H1 (cell line): Measurements from ENCODE around the gene PRKCSH. TPM values are rescaled to one million over a fixed set of nuclear protein-coding genes. Genes with fewer than 3 reads are reported as not detected.

Experiments used
- CTCF ChIA-PET: fragments of 300-600 bp; sonication (Branson Sonifier 250); formaldehyde crosslinking; loops from one replicate; lab custom pipeline; 2021; ENCODE audit not compliant: partially characterized antibody; lab: Charles Lee
- POLR2A ChIA-PET: fragments of 300-600 bp; sonication (Branson Sonifier 250); formaldehyde crosslinking; loops from one replicate; lab custom pipeline; 2021; ENCODE audit warnings: inconsistent platforms; ENCODE audit not compliant: partially characterized antibody; lab: Charles Lee
- DNase-seq, 2 experiments: peaks; one replicate each; pipeline versions ENCODE4 v3.0.0 to v3.0.0-alpha.2; 2010 to 2022; ENCODE audit warnings: low spot score in 2 of 2, low read depth in 1 of 2, mixed read lengths in 1 of 2
- FAIRE-seq: peaks from 2 replicates; lab custom pipeline; 2011; peaks lifted over from hg19 to GRCh38; lab: Jason Lieb, UNC
- H2AFZ ChIP-seq: 2 replicates; pipeline ENCODE4 v1.8.1; 2012; ENCODE audit warnings: low read length, inconsistent platforms
- H2AK5ac ChIP-seq: 2 replicates; pipeline ENCODE4 v1.6.1; 2013; ENCODE audit warnings: low read depth, low read length
- H2BK120ac ChIP-seq: replicated peaks from 2 replicates; pipeline ENCODE3; 2013; ENCODE audit warnings: low read depth, low read length, inconsistent platforms
- H2BK12ac ChIP-seq: 2 replicates; pipeline ENCODE4 v1.6.1; 2013; ENCODE audit warnings: low read depth, low read length
- H2BK15ac ChIP-seq: 2 replicates; pipeline ENCODE4 v1.6.1; 2013; ENCODE audit warnings: low read length
- H2BK20ac ChIP-seq: 2 replicates; pipeline ENCODE4 v1.6.1; 2013; ENCODE audit warnings: low read length
- H2BK5ac ChIP-seq: 2 replicates; pipeline ENCODE4 v1.6.1; 2013; ENCODE audit warnings: low read depth, low read length
- H3K14ac ChIP-seq: 2 replicates; pipeline ENCODE4 v1.6.1; 2013; ENCODE audit warnings: inconsistent platforms; ENCODE audit not compliant: insufficient read length
- H3K18ac ChIP-seq: 2 replicates; pipeline ENCODE4 v1.6.1; 2013; ENCODE audit warnings: low read length; ENCODE audit errors: extremely low read depth
- H3K23ac ChIP-seq: 2 replicates; pipeline ENCODE4 v1.6.1; 2013; ENCODE audit warnings: inconsistent platforms; ENCODE audit not compliant: insufficient read length
- H3K23me2 ChIP-seq: 2 replicates; pipeline ENCODE4 v1.6.1; 2013; ENCODE audit warnings: low read depth, low read length
- H3K27ac ChIP-seq: 2 replicates; pipeline ENCODE4 v1.6.1; 2011; ENCODE audit warnings: low read depth, low read length, inconsistent platforms
- H3K27me3 ChIP-seq, 4 experiments: replicated peaks in 1 of 4; 1 replicate in 1 of 4; 2 replicates in 3 of 4; pipeline versions ENCODE4 v1.6.1 to v1.8.1; 2011 to 2013; ENCODE audit warnings: low read length in 3 of 4, mild to moderate bottlenecking in 3 of 4, inconsistent platforms in 2 of 4, mixed read lengths in 2 of 4, moderate library complexity in 1 of 4; ENCODE audit not compliant: control insufficient read depth in 3 of 4, insufficient read depth in 3 of 4; ENCODE audit errors: extremely low read depth in 1 of 4
- H3K36me3 ChIP-seq, 4 experiments: 2 replicates each; pipeline versions ENCODE4 v1.6.1 to v1.8.1; 2011 to 2013; ENCODE audit warnings: mild to moderate bottlenecking in 4 of 4, low read length in 3 of 4, moderate library complexity in 2 of 4, control low read depth in 1 of 4, inconsistent platforms in 1 of 4; ENCODE audit not compliant: insufficient read depth in 4 of 4, control insufficient read depth in 2 of 4
- H3K4ac ChIP-seq: replicated peaks from 2 replicates; pipeline ENCODE3; 2013; ENCODE audit warnings: low read length, low read depth, mixed read lengths, inconsistent platforms; ENCODE audit not compliant: insufficient read length
- H3K4me1 ChIP-seq, 4 experiments: replicated peaks in 1 of 4; 1 replicate in 1 of 4; 2 replicates in 3 of 4; pipeline versions ENCODE4 v1.6.1 to v1.8.1; 2011 to 2013; ENCODE audit warnings: low read length in 3 of 4, inconsistent platforms in 2 of 4, mixed read lengths in 1 of 4; ENCODE audit not compliant: insufficient read depth in 4 of 4, control insufficient read depth in 3 of 4
- H3K4me2 ChIP-seq, 2 experiments: 2 replicates each; pipeline versions ENCODE4 v1.6.1 to v1.8.1; 2011 to 2013; ENCODE audit warnings: low read depth in 2 of 2, low read length in 2 of 2, control low read depth in 1 of 2, inconsistent platforms in 1 of 2, mild to moderate bottlenecking in 1 of 2; ENCODE audit not compliant: insufficient read depth in 1 of 2
- H3K4me3 ChIP-seq, 4 experiments: fragments of 200-600, 300-600 bp in 1 of 4; sonication (generic), shearing (Covaris generic), sonication (Bioruptor Twin) in 1 of 4; 2 replicates each; pipeline versions ENCODE4 v1.5.1 to v1.8.1; 2011 to 2016; ENCODE audit warnings: low read length in 4 of 4, low read depth in 3 of 4, control low read depth in 2 of 4, inconsistent platforms in 2 of 4, mild to moderate bottlenecking in 2 of 4, mixed read lengths in 1 of 4, moderate library complexity in 1 of 4; ENCODE audit not compliant: insufficient read depth in 2 of 4; ENCODE audit errors: extremely low read depth in 1 of 4
- H3K56ac ChIP-seq: replicated peaks from 2 replicates; pipeline ENCODE3; 2013; ENCODE audit warnings: low read depth, mild to moderate bottlenecking, mixed read lengths, low read length, inconsistent platforms; ENCODE audit not compliant: insufficient read length
- H3K79me1 ChIP-seq: 2 replicates; pipeline ENCODE4 v1.6.1; 2013; ENCODE audit warnings: low read depth, low read length, control low read depth
- H3K79me2 ChIP-seq, 2 experiments: 2 replicates each; pipeline versions ENCODE4 v1.6.1 to v1.8.1; 2012 to 2013; ENCODE audit warnings: low read length in 2 of 2, mild to moderate bottlenecking in 2 of 2, inconsistent platforms in 1 of 2; ENCODE audit not compliant: insufficient read depth in 2 of 2, control insufficient read depth in 1 of 2
- H3K9ac ChIP-seq, 4 experiments: replicated peaks in 1 of 4; 1 replicate in 1 of 4; 2 replicates in 3 of 4; pipeline versions ENCODE4 v1.6.1 to v1.8.1; 2011 to 2013; ENCODE audit warnings: low read depth in 3 of 4, low read length in 3 of 4, control low read depth in 2 of 4, mild to moderate bottlenecking in 2 of 4, moderate library complexity in 2 of 4, inconsistent platforms in 1 of 4; ENCODE audit errors: extremely low read depth in 1 of 4
- H3K9me3 ChIP-seq, 2 experiments: 2 replicates each; pipeline versions ENCODE4 v1.6.1 to v1.8.1; 2012 to 2013; ENCODE audit warnings: mild to moderate bottlenecking in 2 of 2, moderate library complexity in 2 of 2, control low read depth in 1 of 2, inconsistent platforms in 1 of 2, low read depth in 1 of 2, low read length in 1 of 2, mixed read lengths in 1 of 2; ENCODE audit not compliant: insufficient read depth in 2 of 2
- H4K20me1 ChIP-seq, 2 experiments: replicated peaks in 1 of 2; 2 replicates each; pipeline versions ENCODE3 to v1.8.1; 2011 to 2013; ENCODE audit warnings: inconsistent platforms in 2 of 2, low read length in 2 of 2, mild to moderate bottlenecking in 1 of 2; ENCODE audit not compliant: insufficient read depth in 2 of 2, control insufficient read depth in 1 of 2
- H4K5ac ChIP-seq: 2 replicates; pipeline ENCODE4 v1.6.1; 2013; ENCODE audit warnings: low read length, low read depth, mixed read lengths, inconsistent platforms; ENCODE audit not compliant: insufficient read length
- H4K8ac ChIP-seq: 2 replicates; pipeline ENCODE4 v1.8.0; 2013; ENCODE audit warnings: mild to moderate bottlenecking, moderate library complexity, low read length, inconsistent platforms; ENCODE audit not compliant: insufficient read depth; ENCODE audit errors: extremely low read depth
- H4K91ac ChIP-seq: replicated peaks from 2 replicates; pipeline ENCODE3; 2013; ENCODE audit warnings: low read length, mixed read lengths, inconsistent platforms; ENCODE audit not compliant: insufficient read length
- ATF3 ChIP-seq: IDR thresholded peaks from 2 replicates; pipeline ENCODE4 v1.6.1; 2011; ENCODE audit warnings: low read depth, mild to moderate bottlenecking, low read length; ENCODE audit not compliant: insufficient read depth
- CBX5 ChIP-seq: fragments of 300-800, 300-1000 bp; sonication (generic); IDR thresholded peaks from 2 replicates; pipeline ENCODE4 v1.7.1; 2016; ENCODE audit warnings: antibody characterized with exemption, low read length, low read depth
- EP300 ChIP-seq, 2 experiments: IDR thresholded peaks; 1 replicate in 1 of 2; 2 replicates in 1 of 2; pipeline ENCODE4 v1.6.1; 2011 to 2012; ENCODE audit warnings: low read depth in 2 of 2, low read length in 2 of 2, mild to moderate bottlenecking in 2 of 2, borderline replicate concordance in 1 of 2, inconsistent platforms in 1 of 2, moderate library complexity in 1 of 2
- KDM4A ChIP-seq: IDR thresholded peaks from one replicate; pipeline ENCODE4 v1.7.1; 2012; ENCODE audit warnings: low read depth, mild to moderate bottlenecking, moderate library complexity, low read length, inconsistent platforms; ENCODE audit not compliant: severe bottlenecking
- MAFK ChIP-seq: IDR thresholded peaks from 2 replicates; pipeline ENCODE4 v1.6.1; 2012; ENCODE audit warnings: low read depth, mild to moderate bottlenecking, improper control_type of control experiment, low read length
- TBP ChIP-seq: IDR thresholded peaks from 2 replicates; pipeline ENCODE4 v1.6.1; 2011; ENCODE audit warnings: low read depth, low read length, improper control_type of control experiment
- ZNF274 ChIP-seq: IDR thresholded peaks from 2 replicates; pipeline ENCODE4 v1.7.0; 2012; ENCODE audit warnings: low read length, borderline replicate concordance; ENCODE audit errors: extremely low read depth
- WGBS, 2 experiments: shearing (Covaris generic) in 1 of 2; methylation state at CpG; one replicate each; pipeline versions ENCODE4 v1.1.6 to v1.1.7; 2013 to 2015; ENCODE audit warnings: low lambda C conversion rate in 2 of 2, mixed read lengths in 2 of 2, inconsistent platforms in 1 of 2, low coverage in 1 of 2, missing lambda C conversion rate in 1 of 2; ENCODE audit not compliant: insufficient replicate concordance in 2 of 2, insufficient coverage in 1 of 2, insufficient read length in 1 of 2; ENCODE audit errors: extremely low coverage in 1 of 2, missing lambda C conversion rate in 1 of 2; 5-methylcytosine and 5-hydroxymethylcytosine counted together
- polyA plus RNA-seq, 7 experiments: library from polyadenylated mRNA; depleted of rRNA in 3 of 7; stranded (reverse) in 5 of 7; unstranded in 2 of 7; fragments of >200 nt in 5 of 7; fragments of 200-250 nt in 2 of 7; gene quantifications; 1 replicate in 5 of 7; 2 replicates in 1 of 7; 4 replicates in 1 of 7; pipeline versions ENCODE4 v1.2.1 to v1.2.3, GENCODE V29; 2011 to 2013; ENCODE audit warnings: missing spikeins in 2 of 7, mixed read lengths in 2 of 7
- total RNA-seq: library from RNA; stranded (reverse); fragmentation: NEBNext Ultra II Directional; extraction: Animal tissue kit (Norgen Biotek cat#: 25700); gene quantifications from 2 replicates; pipeline ENCODE4 v1.2.1, GENCODE V29; 2021

The PRKCSH gene
- total and polyA plus RNA-seq, 2 of the 8 experiments (the other 6 are each of a cell fraction or from before 2014, with no cell fraction given) = 97.2 to 337 TPM

GRCh38 chr19:11475861-11476260 lies 40.4 kb downstream of the PRKCSH start:
- no peak overlapping the region for H2AFZ ChIP-seq
- no peak overlapping the region for H4K8ac ChIP-seq
- H3K9me3 ChIP-seq = no peaks in the 10 kb centered on the region; a peak in 1 of 4 replicates
- H3K79me2 ChIP-seq = no peaks in the 10 kb centered on the region
- H3K23me2 ChIP-seq = peaks cover 7% of the 10 kb centered on the region; the same call in 1 of the 2 replicates
- CTCF ChIA-PET = interaction anchor here (1.2 kb wide), 1 partner anchor 28 kb away, joined by 4 read pairs; no protein-coding TSS in a partner anchor
- H2BK5ac ChIP-seq = no peak overlapping the region
- no peak overlapping the region for H2BK120ac ChIP-seq
- POLR2A ChIA-PET = no interaction called here
- H2BK15ac ChIP-seq = 0 out of 2 replicates have a peak overlapping the region, but pooled peaks have one; percentile 53
- H3K27ac ChIP-seq = no peak overlapping the region
- no peak overlapping the region for H3K9ac ChIP-seq
- no peak overlapping the region for H2AK5ac ChIP-seq
- no peak overlapping the region for H3K4ac ChIP-seq
- H2BK20ac ChIP-seq = no peak overlapping the region
- DNase-seq (no peak), FAIRE-seq (no peak)
- peaks cover 0 to 4% (median 0%) of the 10 kb centered on the region in 4 experiments; a peak in 2 of 7 replicates for H3K4me1 ChIP-seq
- H3K4me2 ChIP-seq = no peak overlapping the region
- no peak overlapping the region for H3K14ac ChIP-seq
- no peaks in the 10 kb centered on the region for H4K20me1 ChIP-seq
- H3K27me3 ChIP-seq = peaks cover 11 to 13% (median 12%) of the 10 kb centered on the region in 4 experiments
- no peak overlapping the region for H3K23ac ChIP-seq
- no peak overlapping the region for H2BK12ac ChIP-seq
- H4K5ac ChIP-seq = no peak overlapping the region
- no peak overlapping the region for H3K4me3 ChIP-seq
- 88% methylated on average over 8 of the region's 8 CpGs; no CpG with 5 or more reads in 1 of the 2 experiments for WGBS, 2 experiments
- no peak overlapping the region for H3K18ac ChIP-seq
- no peaks in the 10 kb centered on the region for H3K36me3 ChIP-seq
- H4K91ac ChIP-seq = no peak overlapping the region
- no peaks in the 10 kb centered on the region for H3K79me1 ChIP-seq
- H3K56ac ChIP-seq = no peak overlapping the region
- no peak for TF ChIP-seq CBX5
- TF ChIP-seq TBP = no peak
- no peak for TF ChIP-seq KDM4A
- no peak for TF ChIP-seq ATF3
- no peak for TF ChIP-seq EP300 (IDR thresholded peaks at IDR 0.05; ENCODE audit: borderline replicate concordance in 1 of 2, low read depth in 2 of 2, low read length in 2 of 2)
- TF ChIP-seq ZNF274 = no peak
- no peak for TF ChIP-seq MAFK
